IMR-90 (cell line): Measurements from ENCODE around the gene CXCR3.

ENCODE experiments used
- BHLHE40 ChIP-seq: fragments of 150-350 bp; IDR thresholded peaks from 2 replicates; pipeline ENCODE4 v1.6.1; 2016; ENCODE audit warnings: mild to moderate bottlenecking, low read depth, low read length
- CHD1 ChIP-seq: IDR thresholded peaks from 2 replicates; pipeline ENCODE4 v1.6.1; 2012; ENCODE audit warnings: low read depth, low read length, improper control_type of control experiment
- CTCF ChIP-seq: conservative IDR thresholded peaks from 2 replicates; pipeline ENCODE4 v1.5.1; 2012; ENCODE audit warnings: mild to moderate bottlenecking, low read depth, low read length, improper control_type of control experiment
- ELK1 ChIP-seq: fragments of 150-350 bp; IDR thresholded peaks from 2 replicates; pipeline ENCODE4 v1.6.1; 2016; ENCODE audit warnings: low read depth, mild to moderate bottlenecking, low read length, moderate library complexity, borderline replicate concordance
- FOS ChIP-seq: fragments of 150-350 bp; IDR thresholded peaks from 2 replicates; pipeline ENCODE4 v1.6.1; 2016; ENCODE audit warnings: low read depth, low read length
- MAZ ChIP-seq: IDR thresholded peaks from 2 replicates; pipeline ENCODE4 v1.6.1; 2012; ENCODE audit warnings: low read depth, mild to moderate bottlenecking, low read length, improper control_type of control experiment, moderate library complexity, borderline replicate concordance
- MXI1 ChIP-seq: IDR thresholded peaks from 2 replicates; pipeline ENCODE4 v1.6.1; 2012; ENCODE audit warnings: low read depth, mild to moderate bottlenecking, low read length, moderate library complexity, borderline replicate concordance
- POLR2A ChIP-seq: IDR thresholded peaks from 2 replicates; pipeline ENCODE4 v1.6.1; 2012; ENCODE audit warnings: mild to moderate bottlenecking, low read depth, low read length
- RAD21 ChIP-seq: IDR thresholded peaks from 2 replicates; pipeline ENCODE4 v1.6.1; 2012; ENCODE audit warnings: low read length, improper control_type of control experiment
- USF2 ChIP-seq: fragments of 150-350 bp; IDR thresholded peaks from 2 replicates; pipeline ENCODE4 v1.6.1; 2017; ENCODE audit warnings: mild to moderate bottlenecking, antibody characterized with exemption, low read length, low read depth

GRCh38 chrX:71622032-71622575, 3.8 kb upstream of the CXCR3 start:
- TF ChIP-seq CTCF, result no peak
- TF ChIP-seq POLR2A, result no peak
- no peak for TF ChIP-seq MXI1
- TF ChIP-seq RAD21, result no peak
- no peak for TF ChIP-seq USF2
- no peak for TF ChIP-seq BHLHE40
- no peak for TF ChIP-seq MAZ
- no peak for TF ChIP-seq ELK1
- TF ChIP-seq CHD1, result no peak
- no peak for TF ChIP-seq FOS
